KBM-7 (cell line): ENCODE data around the gene HOATZ.
A peak's percentile ranks its signal among the peaks of the same experiment; 100 is the strongest.

Experiments used
- DNase-seq: peaks from one replicate; pipeline ENCODE4 v3.0.0-alpha.2; 2015
- in situ Hi-C: fragments of 300-500 bp; cut with MboI; formaldehyde crosslinking; loops from 2 replicates; pipeline ENCODE4 v1.14.3; 2020; ENCODE audit warnings: low sequenced_read_pairs, low pct_unique_long_range_greater_than_20kb, mixed read lengths

Gene HOATZ

GRCh38 chr11:111540937-111541253, 26.3 kb downstream of the HOATZ start:
- in situ Hi-C loops: no loop called here

GRCh38 chr11:111541254-111542061, 26.9 kb downstream of the HOATZ start:
- peak; percentile 45 for DNase-seq
- in situ Hi-C loops: no loop called here

More at GRCh38 chr11:111540937-111541253, 26.3 kb downstream of the HOATZ start:
- DNase-seq: no peak

- no peak for DNase-seq
- in situ Hi-C loops: no loop called here
Observed at GRCh38 chr11:111542606-111543275, 28.2 kb downstream of the HOATZ start.

GRCh38 chr11:111548525-111548924, 33.9 kb downstream of the HOATZ start:
- DNase-seq: no peak
- in situ Hi-C loops: no loop called here

GRCh38 chr11:111549196-111549868, 34.8 kb downstream of the HOATZ start:
- no peak for DNase-seq
- in situ Hi-C loops: no loop called here

- DNase-seq: no peak
- in situ Hi-C loops: no loop called here
Observed at GRCh38 chr11:111549869-111550203, 35.3 kb downstream of the HOATZ start.

GRCh38 chr11:111550258-111550657, 35.7 kb downstream of the HOATZ start:
- no peak for DNase-seq

GRCh38 chr11:111554532-111554931, 40.0 kb downstream of the HOATZ start:
- in situ Hi-C loops: no loop called here
- DNase-seq: no peak

More at GRCh38 chr11:111550258-111550657, 35.7 kb downstream of the HOATZ start:
- in situ Hi-C loops: no loop called here

- in situ Hi-C loops: no loop called here
Observed at GRCh38 chr11:111555255-111555654, 40.7 kb downstream of the HOATZ start.

GRCh38 chr11:111557425-111558111, 43.0 kb downstream of the HOATZ start:
- in situ Hi-C loops: no loop called here

More at GRCh38 chr11:111555255-111555654, 40.7 kb downstream of the HOATZ start:
- no peak for DNase-seq

GRCh38 chr11:111559800-111560464, 45.4 kb downstream of the HOATZ start:
- no peak for DNase-seq
- in situ Hi-C loops: no loop called here

More at GRCh38 chr11:111557425-111558111, 43.0 kb downstream of the HOATZ start:
- no peak for DNase-seq

GRCh38 chr11:111560800-111561199, 46.2 kb downstream of the HOATZ start:
- DNase-seq: no peak
- in situ Hi-C loops: no loop called here

- DNase-seq: no peak
- in situ Hi-C loops: no loop called here
Observed at GRCh38 chr11:111561306-111561705, 46.7 kb downstream of the HOATZ start.

- in situ Hi-C loops: no loop called here
Observed at GRCh38 chr11:111561791-111562325, 47.3 kb downstream of the HOATZ start.

GRCh38 chr11:111562692-111563389, 48.3 kb downstream of the HOATZ start:
- in situ Hi-C loops: no loop called here

More at GRCh38 chr11:111561791-111562325, 47.3 kb downstream of the HOATZ start:
- DNase-seq: no peak

GRCh38 chr11:111565114-111565720, 50.6 kb downstream of the HOATZ start:
- in situ Hi-C loops: no loop called here

More at GRCh38 chr11:111562692-111563389, 48.3 kb downstream of the HOATZ start:
- DNase-seq: no peak

GRCh38 chr11:111566324-111566723, 51.7 kb downstream of the HOATZ start:
- no peak for DNase-seq

More at GRCh38 chr11:111565114-111565720, 50.6 kb downstream of the HOATZ start:
- peak; percentile 78 for DNase-seq

GRCh38 chr11:111569476-111569875, 54.9 kb downstream of the HOATZ start:
- no peak for DNase-seq
- in situ Hi-C loops: no loop called here

More at GRCh38 chr11:111566324-111566723, 51.7 kb downstream of the HOATZ start:
- in situ Hi-C loops: no loop called here
